Thyroid gland (tissue), 4 donors: Measurements from ENCODE around the gene PPM1L.

Experiments
- CTCF ChIP-seq, 6 experiments: fragments of 200-600 bp in 3 of 6; fragments of 450-650 bp in 3 of 6; sonication (generic) in 3 of 6; IDR thresholded peaks; one replicate each; pipeline ENCODE4 v1.5.1; 2016 to 2019; ENCODE audit warnings: antibody characterized with exemption in 6 of 6, mild to moderate bottlenecking in 2 of 6, inconsistent platforms in 1 of 6, moderate library complexity in 1 of 6
- POLR2A ChIP-seq, 2 donors: fragments of 450-650 bp; IDR thresholded peaks; one replicate each; pipeline ENCODE4 v1.6.1; 2017; ENCODE audit warnings: antibody characterized with exemption in 2 of 2, mild to moderate bottlenecking in 2 of 2, moderate library complexity in 1 of 2

GRCh38 chr3:160738048-160738447 lies 18.0 kb upstream of the PPM1L start:
- no peak for TF ChIP-seq CTCF (IDR thresholded peaks at IDR 0.05)
- TF ChIP-seq POLR2A (IDR thresholded peaks at IDR 0.05), result no peak
